ENCODE measurements around the gene ITPK1.

Gene ITPK1

DNA sequence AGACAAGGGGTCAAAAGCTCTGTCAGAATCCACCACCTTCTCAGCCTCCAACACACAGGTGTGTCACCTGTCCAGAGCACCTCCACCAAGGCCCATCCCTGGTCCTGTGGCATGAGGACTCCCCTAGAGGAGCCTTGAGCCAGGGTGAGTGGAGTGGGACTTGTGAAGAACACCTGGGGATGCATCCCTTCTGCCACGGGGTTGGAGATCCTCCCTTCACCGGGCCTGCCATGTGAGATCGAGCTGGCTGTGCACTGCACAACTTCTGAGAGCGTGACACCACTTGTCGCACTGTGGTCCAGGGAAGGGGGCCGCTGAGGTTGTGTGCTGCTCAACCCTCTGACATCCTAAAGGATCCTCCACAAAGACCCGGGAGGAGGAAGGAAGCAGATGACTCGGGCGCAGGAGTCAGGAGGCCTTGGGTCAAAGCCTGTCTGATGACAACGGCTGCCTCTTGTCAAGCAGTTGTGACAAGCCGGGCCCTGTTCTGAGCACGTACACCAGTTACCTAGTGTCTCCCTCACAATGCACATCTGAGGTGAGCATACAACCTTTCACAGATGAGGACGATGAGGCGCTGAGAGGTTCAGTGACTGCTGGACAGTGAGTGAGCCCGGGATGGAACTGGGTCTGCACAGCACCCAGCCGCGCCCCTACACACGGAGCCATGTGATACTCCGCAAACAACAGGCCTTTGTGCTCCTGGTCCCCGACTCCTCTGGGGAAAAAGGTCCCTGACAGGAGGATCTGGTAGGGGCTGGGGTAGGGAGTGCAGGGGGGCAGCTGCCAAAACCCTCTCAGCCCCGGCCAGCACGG lies 157.1 kb downstream of the ITPK1 start:
- intact Hi-C loops (cut with DNase I): loop anchor here (5.0 to 10.0 kb wide), 2 partner anchors 46 to 79 kb away; no protein-coding TSS in a partner anchor
- peak in 41 of 42 donors; percentile 64 to 94 (median 83) for DNase-seq

DNA sequence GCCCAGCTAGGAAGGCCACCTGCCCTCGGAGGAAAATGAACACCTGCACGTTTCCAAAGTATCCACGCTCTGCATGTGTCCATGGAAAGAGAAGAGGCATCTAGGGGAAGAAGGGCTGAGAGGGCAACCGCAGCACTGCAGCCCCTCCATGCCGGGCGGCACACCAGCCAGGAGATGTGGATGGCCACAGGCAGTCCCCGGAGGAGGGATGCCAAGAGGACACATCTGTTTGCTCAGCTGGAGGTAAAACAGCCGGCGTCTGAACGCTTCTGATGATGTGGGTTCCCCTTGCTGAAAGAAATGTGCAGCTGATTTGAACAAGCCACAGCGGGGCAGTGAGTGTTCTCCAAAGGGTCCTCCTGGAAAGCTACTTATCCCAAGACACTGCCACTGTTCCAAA lies 158.8 kb downstream of the ITPK1 start:
- peak in 1 of 42 donors; percentile 41 for DNase-seq
- intact Hi-C loops (cut with DNase I): loop anchor here (5.0 to 10.0 kb wide), 2 partner anchors 48 to 80 kb away; no protein-coding TSS in a partner anchor

DNA sequence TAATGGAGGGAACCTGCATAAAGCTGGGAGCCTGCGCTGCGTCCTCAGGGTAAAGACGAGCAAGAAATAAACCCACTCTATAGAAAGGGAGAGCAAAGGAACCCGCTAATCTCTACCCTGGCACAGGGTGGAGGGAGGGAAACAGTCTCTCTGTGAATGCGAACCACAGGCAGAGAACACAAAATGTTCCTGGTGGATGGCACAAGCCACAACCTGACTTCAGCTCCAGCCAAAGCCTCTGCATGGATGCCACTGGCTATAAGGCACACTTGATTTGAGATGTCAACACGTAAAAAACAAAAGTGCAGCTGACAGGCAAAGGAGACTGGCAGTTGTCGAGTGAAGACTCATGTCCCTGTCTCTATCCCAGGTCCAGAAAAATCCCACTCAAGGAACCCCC lies 160.3 kb downstream of the ITPK1 start:
- intact Hi-C loops (cut with DNase I): loop anchor here (5.0 to 10.0 kb wide), 2 partner anchors 49 to 82 kb away; no protein-coding TSS in a partner anchor
- DNase-seq: peak in 2 of 42 donors; percentile 31 to 34

DNA sequence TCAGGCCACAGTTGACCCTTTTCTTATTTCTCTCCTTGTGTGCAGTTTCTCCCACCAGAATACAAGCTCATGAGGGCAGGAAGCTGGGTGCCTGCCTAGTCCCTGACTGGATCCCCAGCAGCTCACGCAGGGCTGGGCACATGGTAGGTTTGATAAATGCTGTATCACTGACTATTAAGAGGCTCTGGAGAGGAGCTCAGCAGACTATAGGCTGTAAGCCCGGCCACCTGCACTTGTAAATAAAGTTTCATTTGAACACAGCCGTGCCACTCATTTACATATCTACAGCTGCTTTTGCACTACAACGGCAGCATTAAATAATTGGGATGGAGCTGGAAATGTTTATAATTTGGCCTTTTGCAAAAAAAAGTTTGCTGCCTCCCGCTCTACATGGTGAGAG lies 160.8 kb downstream of the ITPK1 start:
- DNase-seq: no peak

DNA sequence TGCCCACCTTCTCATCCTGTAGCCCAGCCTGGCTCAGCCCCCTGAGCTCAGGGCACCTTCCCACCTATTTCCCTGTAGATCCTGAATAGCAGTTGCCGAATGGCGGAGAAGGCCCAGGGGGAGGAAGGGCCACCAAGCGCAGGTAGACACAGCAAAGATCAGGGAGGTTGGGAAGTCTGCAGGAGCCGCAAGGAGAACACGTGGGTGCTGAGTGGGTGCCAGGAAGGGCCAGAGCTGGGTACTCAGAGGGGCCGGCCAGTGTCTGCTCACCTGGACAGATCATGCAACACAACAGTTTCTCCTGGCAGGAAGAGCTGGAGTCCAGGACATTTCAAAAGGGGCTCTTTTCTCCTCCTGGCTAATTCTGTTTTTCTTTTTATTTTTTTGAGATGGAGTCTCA lies 162.2 kb downstream of the ITPK1 start:
- intact Hi-C loops (cut with DNase I): loop anchor here (2.0 to 10.0 kb wide), 3 partner anchors 51 to 185 kb away; no protein-coding TSS in a partner anchor
- DNase-seq: no peak

More for the DNA sequence above, 160.8 kb downstream of the ITPK1 start:
- intact Hi-C loops (cut with DNase I): loop anchor here (5.0 to 10.0 kb wide), 3 partner anchors 50 to 157 kb away; no protein-coding TSS in a partner anchor

DNA sequence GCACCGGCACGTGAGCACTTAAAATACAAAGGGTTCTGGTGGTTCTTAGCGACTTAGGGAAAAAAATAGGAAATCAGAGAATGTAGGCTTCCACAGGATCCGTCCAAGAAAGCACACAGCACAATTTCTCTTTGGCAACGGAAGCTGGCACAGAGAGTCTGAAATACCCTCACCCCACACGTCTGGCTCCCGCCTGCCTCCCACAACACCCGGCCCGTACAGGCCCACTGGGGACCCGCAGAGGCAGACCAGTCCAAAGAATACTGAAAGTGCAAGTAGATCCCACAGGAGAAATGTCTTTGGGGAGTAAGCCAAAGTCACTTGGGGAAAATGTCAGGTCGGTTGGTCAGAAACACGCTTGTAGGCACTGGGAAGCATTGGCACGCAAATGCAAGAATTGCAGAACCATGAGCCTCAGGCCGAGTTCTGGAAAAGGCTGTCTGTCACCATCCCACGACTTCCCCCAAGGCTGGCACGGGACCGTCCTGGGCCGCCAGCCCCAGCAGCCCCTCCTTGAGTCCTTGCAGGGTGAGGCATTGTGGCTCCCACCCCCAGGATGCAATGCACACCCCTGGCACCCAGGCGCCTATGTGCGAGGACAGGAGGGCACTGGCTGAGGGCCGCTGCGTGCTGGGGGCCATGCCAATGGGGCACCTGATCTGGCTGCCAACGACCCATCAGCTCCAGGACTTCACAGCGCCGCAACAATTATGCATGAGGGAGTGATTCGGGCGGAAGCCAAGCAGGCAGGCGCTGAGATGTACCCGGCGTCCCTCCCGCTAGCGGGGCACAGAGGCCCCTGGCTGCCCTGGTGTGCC lies 163.0 kb downstream of the ITPK1 start:
- DNase-seq: peak in 34 of 42 donors; percentile 22 to 79 (median 50)
- intact Hi-C loops (cut with DNase I): loop anchor here (2.0 to 10.0 kb wide), 3 partner anchors 52 to 186 kb away; no protein-coding TSS in a partner anchor

DNA sequence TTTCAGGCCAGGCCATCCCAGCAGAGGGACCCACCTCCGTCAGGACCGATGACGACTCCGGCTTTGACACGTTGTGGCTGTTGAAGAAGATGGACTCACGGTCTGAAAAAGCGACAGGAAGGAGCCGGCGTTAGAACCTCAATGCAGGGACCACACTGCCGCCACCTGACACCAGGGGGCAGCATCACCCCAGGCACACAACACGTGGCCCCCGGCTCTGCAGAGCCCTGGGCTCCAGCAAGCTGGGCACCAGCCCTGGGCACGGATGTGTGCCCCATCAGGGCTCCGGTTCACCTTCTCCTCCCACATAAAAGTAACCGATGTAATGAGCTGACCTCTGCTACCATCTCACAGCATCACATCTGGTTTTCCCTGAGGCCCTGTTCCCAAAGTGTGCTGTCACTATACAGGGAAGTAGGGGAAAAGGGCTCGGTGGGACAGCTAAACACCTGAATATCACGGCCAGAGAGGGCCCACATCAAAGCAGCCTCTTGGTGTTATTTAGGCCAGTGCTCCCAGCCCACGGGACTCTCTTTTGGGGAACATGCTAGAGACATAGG lies 163.7 kb downstream of the ITPK1 start:
- DNase-seq: peak; percentile 70 to 97 (median 90)
- intact Hi-C loops (cut with DNase I): loop anchor here (2.0 to 10.0 kb wide), 3 partner anchors 53 to 187 kb away; no protein-coding TSS in a partner anchor

DNA sequence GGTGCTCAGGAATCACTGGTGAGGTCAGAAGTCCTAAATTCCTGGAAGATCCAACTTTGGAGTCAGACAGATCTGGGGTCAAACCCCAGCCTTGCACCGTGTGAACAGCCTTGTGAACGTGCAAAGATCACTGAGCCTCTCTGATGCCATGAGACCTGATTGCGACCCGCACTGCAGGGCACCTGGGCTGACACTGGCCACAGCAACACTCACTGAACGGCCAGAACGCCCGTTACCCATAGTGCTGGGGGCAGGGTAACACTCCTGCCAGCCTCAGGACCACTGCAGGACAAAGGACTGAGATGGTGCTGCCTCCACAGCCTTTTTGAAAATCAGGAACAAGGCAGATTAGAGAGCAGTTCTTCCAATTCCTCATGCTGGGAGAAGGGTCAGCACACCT lies 164.5 kb downstream of the ITPK1 start:
- intact Hi-C loops (cut with DNase I): loop anchor here (5.0 to 10.0 kb wide), 2 partner anchors 54 to 161 kb away; no protein-coding TSS in a partner anchor
- no peak for DNase-seq

DNA sequence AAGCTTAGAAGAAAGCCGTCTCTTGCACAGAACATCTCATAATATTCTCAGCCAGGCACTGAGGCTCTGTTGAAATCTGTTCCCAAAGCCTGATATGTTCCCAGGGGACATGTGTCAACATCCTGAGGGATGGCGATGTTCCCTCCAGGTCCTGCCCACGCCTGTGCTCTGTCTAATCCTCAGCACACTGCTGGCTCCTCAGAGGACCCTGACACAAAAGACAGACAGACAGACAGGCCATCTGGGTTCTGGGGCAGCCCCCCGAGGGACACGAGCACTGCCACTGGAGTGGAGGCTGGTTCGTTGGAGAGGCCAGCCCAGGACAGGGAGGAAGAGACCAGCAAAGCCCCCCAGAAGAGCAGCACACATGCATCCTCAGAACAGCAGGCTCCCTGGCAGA lies 165.0 kb downstream of the ITPK1 start:
- no peak for DNase-seq
- intact Hi-C loops (cut with DNase I): loop anchor here (5.0 to 10.0 kb wide), 2 partner anchors 54 to 162 kb away; no protein-coding TSS in a partner anchor

DNA sequence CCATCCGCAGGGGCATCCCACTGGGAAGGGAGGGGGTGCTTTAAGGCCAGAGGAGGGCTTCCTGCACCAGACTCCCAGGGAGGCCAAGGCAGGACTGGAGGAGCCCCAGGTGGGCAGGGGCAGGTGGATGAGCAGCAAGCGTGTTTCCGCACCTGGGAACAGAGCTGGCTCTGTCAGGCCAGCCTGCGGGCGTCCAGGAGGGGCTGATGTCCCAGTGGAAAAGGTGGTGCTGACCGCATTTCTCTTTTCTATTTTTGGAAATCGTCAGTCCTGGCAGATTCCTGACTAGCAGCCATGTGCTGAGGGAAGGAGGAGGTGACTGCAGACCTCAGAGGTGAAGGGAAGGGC lies 165.6 kb downstream of the ITPK1 start:
- intact Hi-C loops (cut with DNase I): loop anchor here (5.0 to 10.0 kb wide), 2 partner anchors 55 to 162 kb away; no protein-coding TSS in a partner anchor
- DNase-seq: no peak

DNA sequence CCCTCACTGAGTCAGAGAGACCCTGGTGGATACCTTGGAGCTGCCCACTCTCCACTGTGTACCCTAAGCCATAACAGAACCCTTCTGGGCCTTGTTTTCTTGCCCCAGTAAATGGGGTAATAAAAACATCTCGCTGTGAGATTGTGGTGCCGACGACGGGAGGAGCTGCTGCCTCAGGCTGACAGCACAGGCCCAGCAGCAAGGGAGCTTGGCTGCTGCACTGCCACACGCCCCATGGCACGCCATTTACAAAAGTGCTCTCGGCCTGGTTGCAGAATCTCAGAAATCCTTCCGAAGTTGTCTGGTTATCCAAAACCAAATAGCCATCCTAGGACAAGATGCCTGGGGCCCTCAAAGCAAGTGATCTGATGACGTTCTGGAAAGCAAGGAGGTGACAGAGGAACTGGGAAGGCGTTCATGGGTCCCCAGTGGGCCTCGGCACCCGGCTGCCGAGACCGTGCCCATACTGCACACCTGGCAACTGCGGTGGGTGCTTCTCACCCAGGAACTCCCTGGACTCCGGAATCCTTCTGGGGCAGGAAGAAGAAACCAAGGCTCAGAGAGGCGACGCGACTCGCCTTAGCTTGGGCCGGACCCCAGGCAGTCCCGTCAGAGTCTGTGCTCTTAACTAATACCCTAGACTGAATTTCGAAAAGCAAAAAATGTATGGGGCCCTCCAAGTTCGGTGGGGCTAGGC lies 166.1 kb downstream of the ITPK1 start:
- intact Hi-C loops (cut with DNase I): loop anchor here (5.0 to 10.0 kb wide), 2 partner anchors 55 to 163 kb away; no protein-coding TSS in a partner anchor
- no peak for DNase-seq

DNA sequence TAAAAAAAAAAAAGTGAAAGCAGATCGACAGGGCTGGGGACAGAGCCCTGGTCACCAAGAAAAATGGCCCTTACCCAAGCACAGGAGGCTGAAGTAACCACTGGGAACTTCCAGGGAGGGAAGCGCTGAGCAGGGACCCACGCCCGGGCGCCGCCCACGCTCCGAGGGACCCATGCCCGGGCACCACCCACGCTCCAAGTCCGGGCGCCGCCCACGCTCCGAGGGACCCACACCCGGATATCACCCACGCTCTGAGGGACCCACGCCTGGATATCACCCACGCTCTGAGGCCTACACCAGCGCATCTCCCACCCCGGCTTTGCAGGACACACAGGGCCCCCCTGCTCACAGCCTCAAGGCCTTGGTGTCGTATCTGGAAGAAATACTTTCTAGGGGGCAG lies 167.1 kb downstream of the ITPK1 start:
- intact Hi-C loops (cut with DNase I): no loop called here
- DNase-seq: no peak

DNA sequence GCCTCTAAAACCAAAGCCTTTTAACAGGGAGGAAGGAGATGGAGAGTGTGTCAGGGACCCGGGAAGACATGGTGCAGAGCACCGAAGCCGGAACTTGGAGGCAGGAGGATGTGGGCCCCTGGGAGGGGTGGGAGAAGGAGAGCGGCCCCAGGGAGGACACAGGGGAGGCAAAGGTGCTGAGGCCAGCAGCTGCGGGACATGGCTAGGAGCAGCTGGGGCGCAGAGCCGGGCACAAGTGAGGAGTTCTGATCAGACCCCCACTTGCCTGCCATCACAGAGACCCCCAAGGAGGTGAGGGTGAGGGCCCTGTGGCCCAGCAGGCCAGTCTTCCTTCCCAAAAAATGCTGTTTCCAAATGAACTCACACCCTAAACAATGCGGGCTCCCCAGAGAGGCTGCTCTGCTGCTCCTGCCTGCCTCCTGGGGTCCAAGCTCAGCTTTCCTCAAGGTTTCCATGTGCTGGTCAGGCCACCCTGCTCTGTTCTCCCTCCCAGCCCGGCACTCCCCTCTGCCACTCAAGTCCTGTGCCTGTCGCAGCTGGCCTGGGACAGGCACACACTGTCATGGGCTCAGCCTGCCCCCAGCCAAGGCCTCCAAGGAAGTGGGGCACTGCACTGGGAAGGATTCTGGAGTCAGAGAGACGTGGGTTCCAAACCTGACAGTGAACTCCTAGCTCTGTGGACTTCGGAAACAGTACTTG lies 168.7 kb downstream of the ITPK1 start:
- intact Hi-C loops (cut with DNase I): no loop called here
- no peak for DNase-seq

DNA sequence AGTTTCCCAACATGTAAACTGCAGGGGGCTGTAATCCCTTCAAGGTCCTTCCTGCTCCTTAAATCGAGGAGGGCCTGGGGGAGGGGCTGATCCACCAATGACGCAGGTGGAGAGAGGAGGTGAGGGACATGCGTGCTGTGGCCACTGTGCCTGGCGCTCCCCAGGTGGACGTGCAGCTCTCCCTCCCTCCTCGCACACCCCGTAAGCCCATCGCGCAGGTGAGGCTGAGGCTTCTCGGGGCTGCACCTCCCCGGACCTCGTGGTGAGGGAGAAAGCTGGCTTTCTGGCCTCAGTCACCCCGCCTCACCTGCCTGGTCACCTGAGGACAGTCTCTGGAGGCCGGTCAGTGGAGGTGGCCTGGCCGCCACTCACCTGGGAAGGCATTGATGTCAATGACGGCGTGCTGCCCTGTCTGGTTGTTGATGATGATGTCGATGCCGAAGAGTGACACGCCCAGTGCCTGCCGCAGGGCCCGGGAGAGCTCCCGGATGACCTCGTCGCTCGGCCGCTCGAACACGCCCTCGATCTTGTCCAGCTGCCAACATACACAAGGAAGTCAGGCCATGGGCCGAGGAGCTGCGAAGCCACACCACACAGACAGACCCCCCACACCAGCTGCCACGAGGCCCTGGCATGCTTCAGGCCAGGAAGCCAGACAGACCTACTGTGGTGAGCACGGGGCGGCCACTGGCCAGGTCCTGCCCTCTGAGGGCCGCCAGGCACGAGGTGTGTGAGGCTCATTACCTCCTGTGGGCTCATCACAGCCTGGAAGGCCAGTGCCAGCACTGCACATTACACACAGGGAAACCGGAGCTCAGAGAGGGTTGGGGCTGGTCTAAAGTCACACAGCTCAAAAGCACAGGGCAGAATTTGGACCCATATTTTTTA lies 169.5 kb downstream of the ITPK1 start:
- no peak for DNase-seq
- intact Hi-C loops (cut with DNase I): no loop called here

DNA sequence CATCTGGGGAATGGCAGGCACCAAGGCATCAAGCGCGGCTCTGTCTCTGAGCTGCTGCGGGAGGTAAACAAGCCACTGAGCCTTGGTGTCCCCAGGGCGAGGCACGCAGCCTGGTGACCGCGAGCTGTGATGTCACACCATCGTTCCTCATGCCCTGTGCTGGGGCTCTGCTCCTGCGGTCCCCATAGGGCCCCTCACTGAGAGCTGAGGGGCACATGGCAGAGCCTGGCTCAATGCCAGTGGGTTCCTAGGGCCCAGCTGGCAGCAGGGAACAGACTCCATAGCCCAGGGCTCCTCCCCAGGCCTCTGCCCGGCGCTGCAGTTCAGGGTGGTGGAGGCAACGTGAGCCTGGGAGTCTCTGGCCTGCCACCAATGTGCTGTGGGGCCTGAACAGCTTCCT lies 170.2 kb downstream of the ITPK1 start:
- no peak for DNase-seq
- intact Hi-C loops (cut with DNase I): no loop called here

DNA sequence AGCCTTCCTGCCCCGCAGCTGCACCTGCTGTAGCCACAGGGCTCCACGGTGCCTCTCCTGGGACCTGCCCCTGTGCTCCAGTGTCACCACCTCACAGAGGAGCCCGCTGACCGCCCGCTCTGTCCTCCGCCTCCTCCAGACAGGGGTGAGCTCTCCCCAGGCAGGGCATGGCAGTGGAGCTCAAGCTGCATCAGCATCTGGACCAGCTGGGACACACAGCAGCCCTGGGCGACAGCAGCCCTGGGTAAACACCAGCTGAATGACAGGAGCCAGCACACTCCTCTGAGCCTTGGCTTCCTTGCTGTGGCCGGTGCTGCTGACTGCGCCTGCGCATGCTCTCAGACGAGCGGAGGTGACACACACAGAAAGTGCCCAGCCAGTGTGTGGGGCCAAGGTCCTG lies 170.7 kb downstream of the ITPK1 start:
- intact Hi-C loops (cut with DNase I): no loop called here
- no peak for DNase-seq
